Spleen (tissue), 7 donors: ENCODE results near the gene SYNDIG1.

ENCODE experiments used
- CTCF ChIP-seq, 11 experiments: fragments of 200-600 bp in 7 of 11; fragments of 450-650 bp in 4 of 11; sonication (generic) in 4 of 11; IDR thresholded peaks in 8 of 11; conservative IDR thresholded peaks in 3 of 11; 1 replicate in 7 of 11; 2 replicates in 4 of 11; pipeline versions ENCODE4 v1.4.0 to v1.8.0; 2016 to 2021; ENCODE audit warnings: antibody characterized with exemption in 11 of 11, inconsistent platforms in 4 of 11, mild to moderate bottlenecking in 1 of 11
- POLR2A ChIP-seq, 3 donors: fragments of 450-650 bp; IDR thresholded peaks; one replicate each; pipeline ENCODE4 v1.5.1; 2017; ENCODE audit warnings: antibody characterized with exemption in 3 of 3, mild to moderate bottlenecking in 1 of 3
- donor health status: DM: no; HTN: no; CAD: no; lungs with moderate emphysema.
- donor health status: DM: no; HTN: no; CAD: no.
- donor health status: DM: no; HTN: no; CAD: no.

DNA sequence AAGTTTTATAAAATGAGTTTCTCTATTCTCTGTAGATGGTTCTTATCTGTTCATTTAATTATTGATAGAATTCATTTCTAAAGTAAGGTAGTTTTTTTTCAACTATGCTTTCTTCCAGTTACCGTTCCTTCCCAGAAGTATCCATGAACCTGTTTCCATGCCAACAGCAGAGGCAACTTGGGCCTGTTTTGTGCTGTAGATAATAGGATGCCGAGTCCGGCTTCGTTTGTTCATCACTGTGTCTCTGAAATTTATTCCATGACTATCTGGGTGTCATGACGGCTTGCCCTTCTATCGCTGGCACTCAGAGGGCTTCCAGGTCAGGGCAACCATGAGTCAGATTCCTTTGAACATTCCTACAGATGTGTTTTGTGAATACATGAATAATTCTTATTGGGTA, 190.4 kb downstream of the SYNDIG1 start:
- TF ChIP-seq CTCF (IDR thresholded peaks at IDR 0.05 in 8 of 11, conservative IDR thresholded peaks at IDR 0.05 in 3 of 11) = no peak
- no peak for TF ChIP-seq POLR2A (IDR thresholded peaks at IDR 0.05)
